HG03571 (cell line): ENCODE data around the gene DUOXA1.
"Not testable (repeated sequence)": the region's sequence is repeated elsewhere in the genome, so short reads cannot be mapped to it uniquely, and the experiment has no call there.

Experiments
- ATAC-seq: cut with Tn5 transposase; IDR thresholded peaks from one replicate; pipeline ENCODE4 v1.9.1; 2021; ENCODE audit not compliant: unreplicated experiment

The DUOXA1 gene

DNA sequence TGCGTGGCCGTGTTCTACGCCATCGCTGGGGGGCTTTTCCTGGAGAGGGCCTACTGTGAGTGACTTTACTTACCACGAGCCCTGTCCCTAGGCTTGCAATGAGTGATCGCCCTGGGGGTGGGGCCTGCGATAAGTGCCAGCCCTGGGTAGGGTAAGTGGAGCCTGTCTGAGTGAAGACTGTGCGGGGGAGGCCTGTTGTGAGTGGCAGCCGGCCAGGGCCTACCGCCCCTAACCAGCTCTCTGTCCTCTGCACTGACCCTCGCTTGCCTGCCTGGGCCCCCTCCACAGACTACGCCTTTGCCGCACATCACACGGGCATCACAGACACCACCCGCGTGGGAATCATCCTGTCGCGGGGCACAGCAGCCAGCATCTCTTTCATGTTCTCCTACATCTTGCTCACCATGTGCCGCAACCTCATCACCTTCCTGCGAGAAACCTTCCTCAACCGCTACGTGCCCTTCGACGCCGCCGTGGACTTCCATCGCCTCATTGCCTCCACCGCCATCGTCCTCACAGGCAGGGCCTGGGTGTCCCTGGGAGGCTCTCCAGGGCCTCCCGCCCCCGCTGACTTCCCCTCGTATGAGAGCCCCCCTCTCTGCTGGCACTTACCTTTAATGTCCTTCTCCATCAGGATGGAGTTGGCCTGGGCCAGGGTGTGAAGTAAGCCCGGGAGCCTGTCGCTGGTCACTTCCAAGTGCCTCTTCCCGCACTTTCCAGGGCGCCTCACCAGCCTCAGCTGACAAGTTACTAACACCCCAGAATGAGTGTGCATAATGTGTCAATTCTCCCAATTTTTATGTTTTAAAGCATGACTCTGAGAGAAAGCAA, 22.5 kb upstream of the DUOXA1 start:
- no peak for ATAC-seq

DNA sequence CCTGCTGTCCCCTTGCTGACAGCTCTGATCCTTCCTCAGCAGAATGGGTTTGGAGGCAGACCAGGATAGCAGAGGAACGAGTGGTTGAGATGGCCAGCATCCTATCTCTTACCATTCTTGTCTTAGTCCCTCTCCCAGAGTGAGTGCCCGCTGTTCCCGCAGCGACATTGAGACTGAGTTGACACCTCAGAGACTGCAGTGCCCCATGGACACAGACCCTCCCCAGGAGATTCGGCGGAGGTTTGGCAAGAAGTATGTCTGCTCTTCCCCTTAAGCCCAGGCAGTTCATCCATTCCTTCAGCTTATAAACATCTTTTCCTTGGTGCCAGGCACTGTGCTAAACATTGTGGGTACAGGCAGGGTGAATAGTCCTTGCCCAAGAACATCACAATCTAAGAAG, 21.3 kb upstream of the DUOXA1 start:
- no peak for ATAC-seq

DNA sequence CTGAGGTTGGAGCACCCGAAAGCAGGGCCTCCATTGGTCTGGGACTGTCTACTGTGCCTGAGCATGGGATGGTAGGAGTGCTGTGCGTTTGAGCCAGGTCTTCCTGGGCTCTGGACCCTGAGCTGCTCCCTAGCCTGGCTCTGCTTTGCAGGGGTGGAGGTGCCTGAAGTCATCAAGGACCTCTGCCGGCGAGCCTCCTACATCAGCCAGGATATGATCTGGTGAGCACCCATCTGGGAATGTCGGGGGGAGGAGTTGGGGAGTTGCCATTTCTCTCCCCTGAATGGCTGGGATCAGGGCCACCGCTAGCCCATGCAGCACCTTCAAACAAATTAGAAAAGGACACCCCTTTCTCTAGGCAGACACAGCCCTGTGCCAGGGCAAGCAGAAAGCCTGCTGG, 20.8 kb upstream of the DUOXA1 start:
- no peak for ATAC-seq

DNA sequence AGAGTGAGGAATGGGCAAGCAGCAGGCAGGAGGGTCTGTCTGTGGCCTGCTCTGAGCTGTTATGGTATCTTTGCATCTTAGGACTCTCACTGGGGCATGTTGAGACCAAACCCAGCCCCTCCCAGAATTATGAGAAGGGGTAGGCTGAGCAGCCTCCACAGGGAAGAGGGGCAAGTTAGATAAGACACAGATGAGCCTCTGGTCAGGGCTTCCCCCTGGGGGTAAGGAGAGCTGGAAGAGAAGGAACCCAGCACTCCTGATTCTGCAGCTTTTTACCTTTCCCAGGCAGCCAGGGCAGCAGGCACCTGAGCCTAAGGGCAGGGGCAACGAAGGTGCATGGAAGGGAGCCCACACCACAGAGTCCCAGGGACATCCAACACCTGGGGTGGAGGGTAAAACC, 19.4 kb upstream of the DUOXA1 start:
- no peak for ATAC-seq

DNA sequence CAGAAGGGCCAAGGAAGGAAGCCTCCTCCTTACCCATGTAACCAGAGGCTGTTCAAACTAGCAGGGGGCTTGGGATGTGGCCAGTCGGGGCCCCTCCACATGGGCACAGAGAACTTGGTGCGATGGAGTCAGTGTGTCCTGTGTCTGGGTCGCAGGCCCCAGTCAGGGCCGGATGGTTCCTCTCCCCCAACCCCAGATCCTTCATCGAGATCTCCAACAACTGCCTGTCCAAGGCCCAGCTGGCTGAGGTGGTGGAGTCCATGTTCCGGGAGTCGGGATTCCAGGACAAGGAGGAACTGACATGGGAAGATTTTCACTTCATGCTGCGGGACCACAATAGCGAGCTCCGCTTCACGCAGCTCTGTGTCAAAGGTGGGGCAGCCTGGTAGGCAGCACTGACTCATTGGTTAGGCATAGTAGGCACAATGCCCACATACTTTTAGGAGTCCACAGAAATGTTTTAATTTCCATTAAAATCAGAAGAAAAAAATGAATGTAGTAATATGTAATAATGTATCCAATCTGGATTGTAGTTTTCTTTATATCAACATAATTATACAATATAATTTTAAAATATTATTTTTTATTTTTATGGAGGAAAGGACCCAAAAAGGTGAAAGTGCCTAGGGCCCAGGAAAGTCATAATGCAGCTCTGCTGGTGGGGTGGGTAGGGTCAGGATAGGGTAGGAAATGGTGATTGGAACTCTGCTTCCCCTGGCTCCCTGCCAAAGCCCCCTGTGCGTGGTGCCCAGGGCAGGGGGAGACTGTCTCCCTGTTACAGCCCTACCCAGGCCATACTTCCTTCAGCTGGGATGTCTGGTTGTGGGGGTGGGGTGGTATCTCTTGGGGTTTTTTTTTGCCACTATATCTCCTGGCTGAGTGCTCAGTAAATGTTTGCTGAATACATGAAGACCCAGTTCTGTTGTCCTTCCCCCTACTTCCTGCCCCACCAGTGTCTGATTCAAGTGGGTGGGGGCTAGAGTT, 18.7 kb upstream of the DUOXA1 start:
- no peak for ATAC-seq

DNA sequence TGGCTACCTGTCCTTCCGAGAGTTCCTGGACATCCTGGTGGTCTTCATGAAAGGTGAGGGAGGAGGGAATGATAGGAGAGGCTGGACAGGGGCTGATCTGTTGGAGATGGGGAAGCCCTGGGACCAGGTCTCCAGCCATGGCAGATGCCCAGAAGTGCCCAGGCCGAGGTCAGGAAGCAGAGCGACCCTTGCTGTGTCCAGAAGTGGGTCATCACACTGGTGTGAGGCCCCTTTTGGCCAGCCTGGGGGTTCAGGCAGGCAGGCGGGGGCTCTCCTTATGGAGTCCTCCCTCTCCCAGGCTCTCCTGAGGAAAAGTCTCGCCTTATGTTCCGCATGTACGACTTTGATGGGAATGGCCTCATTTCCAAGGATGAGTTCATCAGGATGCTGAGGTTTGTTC, 17.9 kb upstream of the DUOXA1 start:
- ATAC-seq: no peak

DNA sequence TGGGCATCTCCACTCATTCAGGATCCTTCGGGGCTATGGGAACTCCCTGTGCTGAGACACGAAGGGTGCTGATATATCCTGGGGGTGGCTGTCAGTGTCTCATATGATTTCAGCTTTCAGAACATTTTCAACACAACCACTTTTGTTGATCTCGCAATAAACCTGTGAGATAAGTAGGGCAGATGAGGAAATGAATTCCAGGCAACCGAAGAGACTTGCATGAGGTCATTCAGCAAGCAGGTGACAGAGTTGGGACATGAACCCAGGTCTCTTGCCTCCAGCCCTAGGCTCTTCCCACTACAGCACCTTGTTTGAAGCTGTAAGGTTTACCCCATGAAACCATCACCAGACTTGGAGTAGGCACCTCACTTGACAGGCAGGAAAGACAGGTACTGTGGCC, 16.7 kb upstream of the DUOXA1 start:
- ATAC-seq: no peak

DNA sequence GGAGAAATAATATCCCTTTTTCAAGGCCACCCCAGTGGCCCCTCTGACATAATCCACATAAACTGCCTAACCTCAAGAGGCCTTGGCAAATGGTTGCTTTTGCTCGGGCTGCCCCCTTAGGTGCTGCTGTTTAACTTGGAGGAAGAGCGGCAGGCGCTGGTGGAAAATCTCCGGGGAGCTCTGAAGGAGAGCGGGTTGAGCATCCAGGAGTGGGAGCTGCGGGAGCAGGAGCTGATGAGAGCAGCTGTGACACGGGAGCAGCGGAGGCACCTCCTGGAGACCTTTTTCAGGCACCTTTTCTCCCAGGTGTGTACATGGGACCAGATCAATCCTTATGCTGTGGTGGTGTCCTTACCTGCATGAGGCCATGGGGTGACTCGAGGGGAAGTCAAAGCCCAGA, 15.1 kb upstream of the DUOXA1 start:
- ATAC-seq: no peak

DNA sequence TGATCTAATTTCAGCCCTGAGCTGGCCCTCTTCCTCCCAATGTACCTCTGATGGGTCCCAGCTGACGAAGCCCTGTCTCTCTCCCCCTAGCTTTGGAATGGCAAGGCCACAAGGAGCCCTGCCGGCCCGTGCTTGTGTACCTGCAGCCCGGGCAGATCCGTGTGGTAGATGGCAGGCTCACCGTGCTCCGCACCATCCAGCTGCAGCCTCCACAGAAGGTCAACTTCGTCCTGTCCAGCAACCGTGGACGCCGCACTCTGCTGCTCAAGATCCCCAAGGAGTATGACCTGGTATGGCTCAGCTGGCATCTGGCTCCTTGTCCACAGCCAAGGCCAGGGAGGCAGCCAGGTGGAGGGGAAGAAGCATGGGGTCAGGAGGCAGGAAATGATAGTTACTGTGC, 14.3 kb upstream of the DUOXA1 start:
- no peak for ATAC-seq

DNA sequence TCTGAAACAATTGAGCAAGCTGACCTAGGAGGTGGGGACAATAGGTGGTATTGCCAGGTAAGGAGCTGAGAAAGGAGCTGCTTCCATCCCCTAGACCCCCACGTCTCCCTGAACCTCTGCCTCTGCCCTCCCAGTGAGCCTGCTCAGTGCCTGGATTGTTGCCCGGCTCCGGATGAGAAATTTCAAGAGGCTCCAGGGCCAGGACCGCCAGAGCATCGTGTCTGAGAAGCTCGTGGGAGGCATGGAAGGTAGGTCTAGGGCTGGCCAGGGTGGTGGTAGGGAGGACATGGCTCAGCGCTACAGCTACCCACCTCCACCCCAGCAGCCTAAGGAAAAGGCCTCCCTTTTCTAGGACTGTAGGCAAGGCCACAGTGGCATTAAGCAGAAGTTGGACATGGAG, 13.4 kb upstream of the DUOXA1 start:
- no peak for ATAC-seq

DNA sequence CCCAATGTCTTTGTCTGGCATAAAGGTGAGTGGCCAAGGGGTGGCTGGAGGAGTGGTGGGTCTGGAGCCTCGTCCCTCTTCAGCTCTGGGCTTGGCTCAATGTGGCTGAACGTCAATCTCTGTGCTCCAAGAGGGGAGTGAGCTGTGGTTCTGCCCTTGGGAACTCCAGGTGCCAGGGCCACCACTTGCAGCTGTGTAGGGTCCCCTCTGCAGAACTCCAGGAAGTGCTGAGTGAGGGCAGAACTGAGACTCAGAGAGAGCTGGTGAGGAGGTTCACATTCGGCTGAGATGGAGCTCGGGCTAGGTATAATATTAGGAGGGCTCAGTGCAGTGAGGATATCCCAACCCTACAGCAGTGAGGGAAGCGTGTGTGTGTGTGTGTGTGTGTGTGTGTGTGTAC, 11.7 kb upstream of the DUOXA1 start:
- ATAC-seq: no peak

DNA sequence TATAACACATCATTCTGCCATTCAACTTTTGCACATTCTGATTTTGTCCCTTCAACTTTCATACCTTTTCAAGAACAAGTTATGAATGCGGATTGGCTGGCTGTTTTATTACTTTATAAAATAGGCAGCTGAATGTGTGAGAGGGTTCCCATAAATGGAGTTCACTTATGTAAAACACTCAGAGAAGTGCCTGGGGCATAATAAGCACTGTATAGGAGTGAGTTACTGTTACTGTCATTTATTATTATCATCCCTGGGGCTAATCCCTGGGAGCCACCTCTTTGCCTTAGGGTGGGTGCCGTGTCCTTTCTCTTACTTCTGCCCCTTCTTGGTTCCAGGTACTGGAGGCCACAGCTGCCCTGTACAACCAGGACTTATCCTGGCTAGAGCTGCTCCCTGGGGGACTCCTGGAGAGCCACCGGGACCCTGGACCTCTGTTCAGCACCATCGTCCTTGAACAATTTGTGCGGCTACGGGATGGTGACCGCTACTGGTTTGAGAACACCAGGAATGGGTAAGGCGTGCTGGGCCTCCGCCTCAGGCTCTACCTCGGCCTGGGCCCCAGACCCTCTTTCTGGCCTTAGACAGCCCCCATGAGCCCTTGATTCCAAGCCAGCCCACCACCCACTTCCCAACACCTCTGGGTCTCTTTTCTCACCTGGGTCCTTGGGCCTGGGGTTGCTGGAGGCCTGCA, 11.0 kb upstream of the DUOXA1 start:
- no peak for ATAC-seq

DNA sequence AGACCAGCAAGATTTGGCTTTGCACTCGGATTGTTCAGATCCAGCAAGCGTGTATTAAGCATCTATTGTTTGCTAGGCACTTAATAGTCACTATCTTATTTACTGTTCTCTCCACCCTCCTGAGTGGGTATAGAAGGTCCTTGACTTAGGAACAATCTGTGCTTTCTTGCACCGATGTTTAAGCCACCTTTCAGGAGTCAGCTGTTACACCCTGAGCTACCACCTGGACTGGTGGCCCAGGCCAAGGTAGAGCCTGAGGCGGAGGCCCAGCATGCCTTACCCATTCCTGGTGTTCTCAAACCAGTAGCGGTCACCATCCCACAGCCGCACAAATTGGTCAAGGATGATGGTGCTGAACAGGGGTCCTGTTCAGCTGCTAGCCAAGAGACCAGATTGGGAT, 10.1 kb upstream of the DUOXA1 start:
- ATAC-seq: no peak

DNA sequence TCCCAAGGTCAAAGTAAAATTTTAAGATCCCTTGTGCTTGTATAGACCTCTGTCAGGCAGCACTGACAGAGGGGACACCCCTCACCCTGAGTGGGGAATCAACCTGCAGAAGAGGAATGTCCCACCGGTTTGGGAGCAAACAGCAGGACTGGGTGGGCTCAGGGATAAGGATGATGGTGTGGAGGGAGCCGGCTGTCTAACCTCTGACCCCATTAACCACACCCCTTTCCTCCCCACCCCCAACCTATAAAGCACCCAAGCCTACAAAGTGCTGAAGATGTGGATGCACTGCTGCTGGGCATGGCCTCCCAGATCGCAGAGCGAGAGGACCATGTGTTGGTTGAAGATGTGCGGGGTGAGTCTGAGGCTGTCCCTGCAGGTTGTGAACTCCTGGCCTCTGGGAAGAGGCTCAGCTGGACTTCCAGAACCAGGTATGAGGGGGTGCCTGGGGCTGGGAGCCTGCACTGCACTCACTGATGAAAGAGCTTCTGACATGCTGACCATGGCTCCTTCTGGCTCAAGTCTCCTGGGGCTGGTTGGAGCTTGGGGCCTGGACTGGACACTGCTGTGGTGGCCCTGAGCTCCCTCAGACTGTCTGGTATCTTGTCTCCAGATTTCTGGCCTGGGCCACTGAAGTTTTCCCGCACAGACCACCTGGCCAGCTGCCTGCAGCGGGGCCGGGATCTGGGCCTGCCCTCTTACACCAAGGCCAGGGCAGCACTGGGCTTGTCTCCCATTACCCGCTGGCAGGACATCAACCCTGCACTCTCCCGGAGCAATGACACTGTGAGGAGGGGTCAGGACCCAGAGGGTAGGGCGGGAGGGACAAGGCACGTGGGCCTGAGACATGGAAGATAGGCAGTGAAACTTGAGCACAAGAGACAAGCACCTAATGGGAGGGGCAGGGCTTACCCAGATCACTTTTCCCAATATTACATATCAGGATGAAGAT, 9.4 kb upstream of the DUOXA1 start:
- no peak for ATAC-seq

DNA sequence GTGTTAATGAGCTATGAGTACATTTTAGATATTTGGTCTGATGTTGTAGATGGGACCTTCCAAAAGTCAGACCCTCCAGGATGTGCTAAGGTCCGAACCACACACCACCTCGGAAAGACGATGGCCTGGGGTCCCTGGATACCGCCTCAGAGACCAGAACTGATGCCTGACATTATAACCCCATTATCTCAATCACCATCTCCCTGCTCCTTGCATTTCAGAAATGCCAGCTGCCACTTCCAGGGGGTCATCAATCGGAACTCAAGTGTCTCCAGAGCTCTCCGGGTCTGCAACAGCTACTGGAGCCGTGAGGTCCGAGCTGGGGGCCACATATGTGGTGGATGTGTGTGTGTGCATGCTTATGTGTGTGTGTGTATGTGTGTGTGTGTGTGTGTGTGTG, 8.0 kb upstream of the DUOXA1 start:
- ATAC-seq: no peak

DNA sequence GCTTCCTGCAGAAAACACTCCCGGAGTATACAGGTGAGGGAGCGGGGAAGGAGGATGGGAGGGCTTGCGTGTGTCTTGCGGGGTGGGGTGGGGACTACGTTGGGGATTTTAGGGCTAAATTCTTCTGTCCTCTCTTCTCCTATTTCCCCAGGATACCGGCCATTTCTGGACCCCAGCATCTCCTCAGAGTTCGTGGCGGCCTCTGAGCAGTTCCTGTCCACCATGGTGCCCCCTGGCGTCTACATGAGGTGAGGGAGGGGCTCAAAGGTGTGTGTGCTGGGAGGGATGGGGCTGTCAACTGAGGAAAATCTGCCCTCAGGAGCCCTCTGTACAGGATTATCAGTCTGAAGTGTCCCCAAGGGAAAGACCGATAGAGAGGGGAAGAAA, 6.7 kb upstream of the DUOXA1 start:
- no peak for ATAC-seq

DNA sequence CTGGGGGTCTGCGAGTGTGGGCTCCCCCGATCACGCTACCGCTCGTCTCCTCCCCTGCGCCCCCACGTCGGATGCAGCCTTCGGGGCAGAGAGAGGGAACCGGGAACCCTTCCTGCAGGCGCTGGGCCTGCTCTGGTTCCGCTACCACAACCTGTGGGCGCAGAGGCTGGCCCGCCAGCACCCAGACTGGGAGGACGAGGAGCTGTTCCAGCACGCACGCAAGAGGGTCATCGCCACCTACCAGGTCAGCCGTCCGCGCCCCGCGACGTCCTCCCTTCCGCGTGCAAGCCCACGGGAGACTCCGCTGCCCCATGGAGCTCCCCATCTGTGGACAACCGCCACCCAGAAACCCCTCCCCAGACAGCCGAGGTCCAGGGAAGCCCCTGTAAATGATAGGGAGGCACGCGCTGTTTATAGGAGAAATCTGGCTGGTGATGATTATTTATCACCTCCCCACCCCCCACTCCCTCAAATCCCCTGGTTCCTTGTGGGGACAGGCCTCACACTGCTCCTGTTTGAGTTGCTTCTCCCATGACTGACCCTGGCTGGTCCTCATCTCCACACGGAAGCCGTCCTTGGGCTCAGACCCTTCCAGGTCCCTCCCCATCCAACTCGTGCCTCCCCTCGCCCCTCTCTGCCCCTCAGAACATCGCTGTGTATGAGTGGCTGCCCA, 6.2 kb upstream of the DUOXA1 start:
- not testable (repeated sequence) for ATAC-seq

DNA sequence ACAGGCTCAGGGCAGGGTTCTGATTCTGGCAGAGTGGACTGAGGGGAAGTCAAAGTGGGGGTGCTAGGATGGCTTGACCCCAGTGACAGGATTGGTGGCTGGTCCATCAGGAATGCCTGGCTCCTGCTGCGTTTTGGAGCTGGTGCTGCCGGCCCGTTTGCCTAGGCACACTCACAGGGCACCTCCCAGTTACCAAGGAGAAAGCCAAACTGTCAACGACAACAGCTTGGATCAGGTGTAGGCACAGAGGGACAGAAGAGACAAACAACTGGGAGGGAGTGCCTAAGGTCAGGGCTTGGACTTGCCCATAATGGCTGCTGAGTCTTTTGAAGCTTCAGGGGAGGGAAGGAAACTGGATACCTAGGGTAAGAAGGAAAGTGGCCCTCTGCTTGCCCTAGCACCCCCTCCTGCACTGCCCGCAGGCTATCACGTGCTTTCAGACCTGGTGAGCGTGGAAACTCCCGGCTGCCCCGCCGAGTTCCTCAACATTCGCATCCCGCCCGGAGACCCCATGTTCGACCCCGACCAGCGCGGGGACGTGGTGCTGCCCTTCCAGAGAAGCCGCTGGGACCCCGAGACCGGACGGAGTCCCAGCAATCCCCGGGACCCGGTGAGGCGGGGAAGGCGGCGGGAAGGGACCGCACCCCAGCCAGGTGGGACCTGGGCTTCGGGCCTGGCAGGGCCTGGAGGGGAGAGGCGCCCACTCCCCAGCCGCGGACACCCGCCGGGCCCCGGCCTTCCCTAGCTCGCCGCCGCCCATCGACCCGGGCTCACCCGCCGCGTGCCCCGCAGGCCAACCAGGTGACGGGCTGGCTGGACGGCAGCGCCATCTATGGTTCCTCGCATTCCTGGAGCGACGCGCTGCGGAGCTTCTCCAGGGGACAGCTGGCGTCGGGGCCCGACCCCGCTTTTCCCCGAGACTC, 5.3 kb upstream of the DUOXA1 start:
- ATAC-seq: no peak

DNA sequence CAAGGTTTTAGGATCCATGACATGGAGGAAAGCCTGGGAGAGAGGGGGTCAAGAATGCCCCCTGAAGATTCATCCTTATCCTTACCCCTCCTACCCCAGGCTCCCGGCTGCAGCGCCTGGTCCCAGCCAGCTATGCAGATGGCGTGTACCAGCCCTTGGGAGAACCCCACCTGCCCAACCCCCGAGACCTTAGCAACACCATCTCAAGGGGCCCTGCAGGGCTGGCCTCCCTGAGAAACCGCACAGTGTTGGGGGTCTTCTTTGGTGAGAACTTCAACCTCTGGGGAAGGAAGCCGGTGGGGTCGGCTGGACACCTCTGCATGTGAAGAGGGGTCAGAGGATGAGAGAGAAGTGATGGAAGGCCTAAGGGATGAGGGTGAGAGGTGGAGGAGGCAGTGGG, 4.4 kb upstream of the DUOXA1 start:
- no peak for ATAC-seq
